Cardiac fibroblast (primary cell): ENCODE data around the gene EBF4.
A peak's percentile ranks its signal among the peaks of the same experiment; 100 is the strongest.

Experiments
- DNase-seq, 2 donors: peaks; one replicate each; pipeline versions ENCODE4 v3.0.0 to v3.0.0-alpha.2; 2010; ENCODE audit warnings: low read depth in 2 of 2
- H3K4me3 ChIP-seq, 2 donors: replicated peaks in 1 of 2; 1 replicate in 1 of 2; 2 replicates in 1 of 2; pipeline ENCODE4 v1.5.1; 2011; ENCODE audit warnings: low read depth in 2 of 2, low read length in 2 of 2, mild to moderate bottlenecking in 2 of 2, moderate library complexity in 1 of 2
- CTCF ChIP-seq: IDR thresholded peaks from one replicate; pipeline ENCODE4 v1.5.1; 2011; ENCODE audit warnings: low read depth, mild to moderate bottlenecking, low read length, inconsistent platforms

Gene EBF4

GRCh38 chr20:2708073-2708415, 15.5 kb downstream of the EBF4 start:
- no peak overlapping the region for H3K4me3 ChIP-seq
- no peak for TF ChIP-seq CTCF
- DNase-seq: no peak

- no peak overlapping the region for H3K4me3 ChIP-seq
- TF ChIP-seq CTCF: no peak
- DNase-seq: no peak
These were observed 16.1 kb downstream of the EBF4 start for GRCh38 chr20:2708665-2709064.

- no peak for TF ChIP-seq CTCF
- DNase-seq: no peak
These were observed 16.8 kb downstream of the EBF4 start for GRCh38 chr20:2709205-2709981.

GRCh38 chr20:2713285-2713684, 20.7 kb downstream of the EBF4 start:
- H3K4me3 ChIP-seq: no peak overlapping the region
- no peak for DNase-seq
- TF ChIP-seq CTCF: no peak

More at GRCh38 chr20:2709205-2709981, 16.8 kb downstream of the EBF4 start:
- no peak overlapping the region for H3K4me3 ChIP-seq

GRCh38 chr20:2729251-2729713, 36.7 kb downstream of the EBF4 start:
- DNase-seq: peak in 1 of 2 donors; percentile 57
- TF ChIP-seq CTCF: no peak
- H3K4me3 ChIP-seq: no peak overlapping the region

- H3K4me3 ChIP-seq: no peak overlapping the region
- TF ChIP-seq CTCF: no peak
- peak; percentile 6 to 18 for DNase-seq
These were observed 37.2 kb downstream of the EBF4 start for GRCh38 chr20:2729791-2730190.

- TF ChIP-seq CTCF: no peak
- no peak overlapping the region for H3K4me3 ChIP-seq
- no peak for DNase-seq
These were observed 42.3 kb downstream of the EBF4 start for GRCh38 chr20:2734899-2735298.
